GM23338 (cell line): ENCODE data around the gene SLC47A1. TPM values are rescaled to one million over a fixed set of nuclear protein-coding genes. Genes with fewer than 3 reads are reported as not detected.

Experiments
- ATAC-seq: fragments of 200-7000 bp; cut with Tn5 transposase; 3 replicates; pipeline ENCODE4 v1.9.1; 2020
- DNase-seq: peaks from one replicate; pipeline ENCODE4 v3.0.0-alpha.2; 2015; ENCODE audit warnings: low spot score
- H2AFZ ChIP-seq: fragments of 200-600 bp; sonication (generic); 2 replicates; pipeline ENCODE4 v1.8.0; 2016; ENCODE audit warnings: antibody characterized with exemption, mild to moderate bottlenecking, moderate library complexity
- H3F3A ChIP-seq: fragments of 200-600 bp; sonication (generic); replicated peaks from 2 replicates; pipeline ENCODE4 v1.8.0; 2017; ENCODE audit warnings: antibody characterized with exemption, mixed run types, low read depth
- H3K27ac ChIP-seq: fragments of 200-600 bp; sonication (generic); 2 replicates; pipeline ENCODE4 v1.6.1; 2016; ENCODE audit warnings: low read depth
- H3K27me3 ChIP-seq: fragments of 200-600 bp; sonication (generic); 2 replicates; pipeline ENCODE4 v1.8.0; 2016; ENCODE audit warnings: mild to moderate bottlenecking, mixed run types, moderate library complexity; ENCODE audit not compliant: insufficient read depth
- H3K36me3 ChIP-seq: fragments of 200-600 bp; sonication (generic); 2 replicates; pipeline ENCODE4 v1.8.0; 2016; ENCODE audit warnings: mild to moderate bottlenecking; ENCODE audit not compliant: insufficient read depth
- H3K4me1 ChIP-seq: fragments of 200-600 bp; sonication (generic); 2 replicates; pipeline ENCODE4 v1.8.0; 2016; ENCODE audit warnings: mild to moderate bottlenecking, moderate library complexity; ENCODE audit not compliant: insufficient read depth
- H3K4me2 ChIP-seq: fragments of 200-600 bp; sonication (generic); 2 replicates; pipeline ENCODE4 v1.7.1; 2017; ENCODE audit warnings: mixed run types
- H3K4me3 ChIP-seq: fragments of 200-600 bp; sonication (generic); 2 replicates; pipeline ENCODE4 v1.6.1; 2016; ENCODE audit warnings: mixed run types
- H3K79me2 ChIP-seq: fragments of 200-600 bp; sonication (generic); replicated peaks from 2 replicates; pipeline ENCODE4 v1.8.0; 2017; ENCODE audit warnings: mild to moderate bottlenecking; ENCODE audit not compliant: insufficient read depth
- H3K9me2 ChIP-seq: fragments of 200-600 bp; sonication (generic); 2 replicates; pipeline ENCODE4 v1.8.0; 2017; ENCODE audit not compliant: insufficient read depth
- H4K20me1 ChIP-seq: fragments of 200-600 bp; sonication (generic); replicated peaks from 2 replicates; pipeline ENCODE4 v1.8.0; 2017; ENCODE audit warnings: mild to moderate bottlenecking; ENCODE audit not compliant: insufficient read depth
- H3K27ac Mint-ChIP-seq: 2 replicates; pipeline ENCODE4 v1.8.0; 2020; ENCODE audit warnings: inconsistent platforms, mild to moderate bottlenecking, moderate library complexity, mixed read lengths
- H3K27me3 Mint-ChIP-seq: 3 replicates; pipeline ENCODE4 v1.8.0; 2022; ENCODE audit warnings: low read depth, mild to moderate bottlenecking, moderate library complexity, mixed read lengths, inconsistent platforms; ENCODE audit not compliant: insufficient read depth, poor library complexity
- H3K36me3 Mint-ChIP-seq: 3 replicates; pipeline ENCODE4 v1.8.0; 2021; ENCODE audit warnings: low read depth, mild to moderate bottlenecking, inconsistent platforms, moderate library complexity, mixed read lengths
- H3K4me1 Mint-ChIP-seq: 3 replicates; pipeline ENCODE4 v1.8.0; 2020; ENCODE audit warnings: mild to moderate bottlenecking, inconsistent platforms, mixed read lengths
- H3K4me3 Mint-ChIP-seq: 3 replicates; pipeline ENCODE4 v1.8.0; 2021; ENCODE audit warnings: moderate library complexity, mild to moderate bottlenecking, inconsistent platforms, mixed read lengths
- H3K9me3 Mint-ChIP-seq: 3 replicates; pipeline ENCODE4 v1.8.0; 2020; ENCODE audit warnings: moderate library complexity, mild to moderate bottlenecking, inconsistent platforms, mixed read lengths
- CREB1 ChIP-seq: fragments of 250-450 bp; sonication (Bioruptor Pico); IDR thresholded peaks from 2 replicates; pipeline ENCODE4 v1.5.0; 2020; ENCODE audit warnings: low read depth, mild to moderate bottlenecking, moderate library complexity
- EZH2 ChIP-seq: fragments of 200-600 bp; sonication (generic); IDR thresholded peaks from one replicate; pipeline ENCODE4 v1.8.0; 2017; ENCODE audit warnings: antibody characterized with exemption, mild to moderate bottlenecking, low read depth; ENCODE audit not compliant: unreplicated experiment
- EZH2phosphoT487 ChIP-seq: fragments of 200-600 bp; sonication (generic); IDR thresholded peaks from one replicate; pipeline ENCODE4 v1.8.1; 2018; ENCODE audit warnings: antibody characterized with exemption; ENCODE audit not compliant: unreplicated experiment
- JUNB ChIP-seq: IDR thresholded peaks from one replicate; pipeline ENCODE4 v1.6.1; 2016; ENCODE audit warnings: antibody characterized with exemption; ENCODE audit not compliant: unreplicated experiment
- STAT1 ChIP-seq: IDR thresholded peaks from one replicate; pipeline ENCODE4 v1.6.1; 2016; ENCODE audit warnings: antibody characterized with exemption; ENCODE audit not compliant: unreplicated experiment
- ZNF114 ChIP-seq: fragments of 250-450 bp; sonication (Bioruptor Pico); IDR thresholded peaks from 2 replicates; pipeline ENCODE4 v1.5.0; 2020; ENCODE audit warnings: mild to moderate bottlenecking, moderate library complexity
- ZNF331 ChIP-seq: fragments of 250-450 bp; sonication (Bioruptor Pico); IDR thresholded peaks from 2 replicates; pipeline ENCODE4 v1.5.0; 2020; ENCODE audit warnings: low read depth, mild to moderate bottlenecking, moderate library complexity
- polyA plus RNA-seq: library from polyadenylated mRNA; unstranded; fragments of >200 nt; fragmentation: Nextera tagmentation; extraction: Ambion mirVana; gene quantifications from 2 replicates; pipeline ENCODE4 v1.2.1, GENCODE V29; 2016
- total RNA-seq: library from RNA; depleted of rRNA; stranded (reverse); fragments of >200 nt; shearing (Covaris generic); gene quantifications from 2 replicates; pipeline ENCODE4 v1.2.3, GENCODE V29; 2014
- TF ChIP-seq, protein P1 (sequence below): IDR thresholded peaks from one replicate; pipeline ENCODE4 v1.6.1; 2018; ENCODE audit warnings: antibody characterized with exemption; ENCODE audit not compliant: unreplicated experiment
- TF ChIP-seq, protein P2 (sequence below), 2 experiments: fragments of 200-600 bp in 1 of 2; sonication (generic) in 1 of 2; conservative IDR thresholded peaks; 2 replicates each; pipeline versions ENCODE4 v1.5.1 to v1.6.1; 2016 to 2017; ENCODE audit warnings: antibody characterized with exemption in 2 of 2, low read depth in 2 of 2, mild to moderate bottlenecking in 2 of 2, moderate library complexity in 1 of 2
- TF ChIP-seq, protein P3 (sequence below): fragments of 250-450 bp; sonication (Bioruptor Pico); IDR thresholded peaks from 2 replicates; pipeline ENCODE4 v1.5.0; 2020; ENCODE audit warnings: mild to moderate bottlenecking, moderate library complexity
- TF ChIP-seq, protein P4 (sequence below): IDR thresholded peaks from 2 replicates; pipeline ENCODE4 v1.6.1; 2016; ENCODE audit warnings: antibody characterized with exemption

The SLC47A1 gene
- total and polyA plus RNA-seq, 2 experiments from 2014 or later = 0.53 to 1.9 TPM

DNA sequence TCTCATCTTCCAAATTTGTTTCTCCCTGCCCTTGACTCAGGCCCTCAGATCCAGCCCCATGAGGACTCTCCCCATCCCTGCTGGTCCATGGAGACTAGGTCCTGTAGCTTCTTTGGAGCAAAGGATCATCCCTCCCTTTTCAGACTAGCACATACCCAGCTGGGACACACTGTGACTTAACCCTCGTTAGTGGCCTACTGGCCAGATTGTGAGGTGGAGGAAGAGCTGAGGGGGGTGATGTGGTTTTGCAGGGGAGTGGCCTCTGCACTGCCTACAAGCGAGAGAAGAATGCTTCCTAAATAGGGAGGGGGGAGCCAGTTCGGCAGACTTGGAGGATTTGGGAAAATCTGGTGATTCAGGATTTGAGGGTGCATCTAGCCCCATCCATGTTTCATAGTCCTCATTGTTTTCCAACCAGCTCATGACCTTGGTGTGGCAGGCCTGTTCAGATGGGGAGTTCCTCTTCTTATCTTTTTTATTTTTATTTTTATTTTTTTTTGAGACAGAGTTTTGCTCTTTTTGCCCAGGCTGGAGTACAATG is 47.8 kb upstream of the SLC47A1 start:
- H3K9me3 Mint-ChIP-seq = peaks cover 3% of the 10 kb centered on the region; the same call in 2 of the 3 replicates
- no peaks in the 10 kb centered on the region for H4K20me1 ChIP-seq
- no peaks in the 10 kb centered on the region for H3K36me3 ChIP-seq
- DNase-seq (no peak), ATAC-seq (no peak)
- no peak overlapping the region for H3K27ac Mint-ChIP-seq
- no peak overlapping the region for H3K4me3 Mint-ChIP-seq
- no peak overlapping the region for H3K4me3 ChIP-seq
- H3K4me1 ChIP-seq = peaks cover 25% of the 10 kb centered on the region
- peaks cover 34% of the 10 kb centered on the region for H3K4me1 Mint-ChIP-seq
- H3K27me3 ChIP-seq = no peaks in the 10 kb centered on the region
- peak overlapping the region; percentile 83 for H2AFZ ChIP-seq
- H3K27me3 Mint-ChIP-seq = peaks cover 6% of the 10 kb centered on the region
- H3K4me2 ChIP-seq = no peak overlapping the region
- H3K9me2 ChIP-seq = peaks cover 3% of the 10 kb centered on the region; the same call in 1 of the 2 replicates
- no peaks in the 10 kb centered on the region for H3K79me2 ChIP-seq
- no peak overlapping the region for H3K27ac ChIP-seq
- peaks cover 13% of the 10 kb centered on the region; the same call in 1 of the 2 replicates for H3F3A ChIP-seq
- H3K36me3 Mint-ChIP-seq = peaks cover 2% of the 10 kb centered on the region; the same call in 2 of the 3 replicates
- no peak for TF ChIP-seq ZNF114 (CRISPR knock-in tag)
- TF ChIP-seq, protein P1, sequence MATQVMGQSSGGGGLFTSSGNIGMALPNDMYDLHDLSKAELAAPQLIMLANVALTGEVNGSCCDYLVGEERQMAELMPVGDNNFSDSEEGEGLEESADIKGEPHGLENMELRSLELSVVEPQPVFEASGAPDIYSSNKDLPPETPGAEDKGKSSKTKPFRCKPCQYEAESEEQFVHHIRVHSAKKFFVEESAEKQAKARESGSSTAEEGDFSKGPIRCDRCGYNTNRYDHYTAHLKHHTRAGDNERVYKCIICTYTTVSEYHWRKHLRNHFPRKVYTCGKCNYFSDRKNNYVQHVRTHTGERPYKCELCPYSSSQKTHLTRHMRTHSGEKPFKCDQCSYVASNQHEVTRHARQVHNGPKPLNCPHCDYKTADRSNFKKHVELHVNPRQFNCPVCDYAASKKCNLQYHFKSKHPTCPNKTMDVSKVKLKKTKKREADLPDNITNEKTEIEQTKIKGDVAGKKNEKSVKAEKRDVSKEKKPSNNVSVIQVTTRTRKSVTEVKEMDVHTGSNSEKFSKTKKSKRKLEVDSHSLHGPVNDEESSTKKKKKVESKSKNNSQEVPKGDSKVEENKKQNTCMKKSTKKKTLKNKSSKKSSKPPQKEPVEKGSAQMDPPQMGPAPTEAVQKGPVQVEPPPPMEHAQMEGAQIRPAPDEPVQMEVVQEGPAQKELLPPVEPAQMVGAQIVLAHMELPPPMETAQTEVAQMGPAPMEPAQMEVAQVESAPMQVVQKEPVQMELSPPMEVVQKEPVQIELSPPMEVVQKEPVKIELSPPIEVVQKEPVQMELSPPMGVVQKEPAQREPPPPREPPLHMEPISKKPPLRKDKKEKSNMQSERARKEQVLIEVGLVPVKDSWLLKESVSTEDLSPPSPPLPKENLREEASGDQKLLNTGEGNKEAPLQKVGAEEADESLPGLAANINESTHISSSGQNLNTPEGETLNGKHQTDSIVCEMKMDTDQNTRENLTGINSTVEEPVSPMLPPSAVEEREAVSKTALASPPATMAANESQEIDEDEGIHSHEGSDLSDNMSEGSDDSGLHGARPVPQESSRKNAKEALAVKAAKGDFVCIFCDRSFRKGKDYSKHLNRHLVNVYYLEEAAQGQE = no peak
- no peak for TF ChIP-seq CREB1 (CRISPR knock-in tag)
- TF ChIP-seq JUNB = no peak
- TF ChIP-seq, protein P2, sequence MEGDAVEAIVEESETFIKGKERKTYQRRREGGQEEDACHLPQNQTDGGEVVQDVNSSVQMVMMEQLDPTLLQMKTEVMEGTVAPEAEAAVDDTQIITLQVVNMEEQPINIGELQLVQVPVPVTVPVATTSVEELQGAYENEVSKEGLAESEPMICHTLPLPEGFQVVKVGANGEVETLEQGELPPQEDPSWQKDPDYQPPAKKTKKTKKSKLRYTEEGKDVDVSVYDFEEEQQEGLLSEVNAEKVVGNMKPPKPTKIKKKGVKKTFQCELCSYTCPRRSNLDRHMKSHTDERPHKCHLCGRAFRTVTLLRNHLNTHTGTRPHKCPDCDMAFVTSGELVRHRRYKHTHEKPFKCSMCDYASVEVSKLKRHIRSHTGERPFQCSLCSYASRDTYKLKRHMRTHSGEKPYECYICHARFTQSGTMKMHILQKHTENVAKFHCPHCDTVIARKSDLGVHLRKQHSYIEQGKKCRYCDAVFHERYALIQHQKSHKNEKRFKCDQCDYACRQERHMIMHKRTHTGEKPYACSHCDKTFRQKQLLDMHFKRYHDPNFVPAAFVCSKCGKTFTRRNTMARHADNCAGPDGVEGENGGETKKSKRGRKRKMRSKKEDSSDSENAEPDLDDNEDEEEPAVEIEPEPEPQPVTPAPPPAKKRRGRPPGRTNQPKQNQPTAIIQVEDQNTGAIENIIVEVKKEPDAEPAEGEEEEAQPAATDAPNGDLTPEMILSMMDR (conservative IDR thresholded peaks at IDR 0.05; ENCODE audit: low read depth in 2 of 2) = no peak
- TF ChIP-seq, protein P3, sequence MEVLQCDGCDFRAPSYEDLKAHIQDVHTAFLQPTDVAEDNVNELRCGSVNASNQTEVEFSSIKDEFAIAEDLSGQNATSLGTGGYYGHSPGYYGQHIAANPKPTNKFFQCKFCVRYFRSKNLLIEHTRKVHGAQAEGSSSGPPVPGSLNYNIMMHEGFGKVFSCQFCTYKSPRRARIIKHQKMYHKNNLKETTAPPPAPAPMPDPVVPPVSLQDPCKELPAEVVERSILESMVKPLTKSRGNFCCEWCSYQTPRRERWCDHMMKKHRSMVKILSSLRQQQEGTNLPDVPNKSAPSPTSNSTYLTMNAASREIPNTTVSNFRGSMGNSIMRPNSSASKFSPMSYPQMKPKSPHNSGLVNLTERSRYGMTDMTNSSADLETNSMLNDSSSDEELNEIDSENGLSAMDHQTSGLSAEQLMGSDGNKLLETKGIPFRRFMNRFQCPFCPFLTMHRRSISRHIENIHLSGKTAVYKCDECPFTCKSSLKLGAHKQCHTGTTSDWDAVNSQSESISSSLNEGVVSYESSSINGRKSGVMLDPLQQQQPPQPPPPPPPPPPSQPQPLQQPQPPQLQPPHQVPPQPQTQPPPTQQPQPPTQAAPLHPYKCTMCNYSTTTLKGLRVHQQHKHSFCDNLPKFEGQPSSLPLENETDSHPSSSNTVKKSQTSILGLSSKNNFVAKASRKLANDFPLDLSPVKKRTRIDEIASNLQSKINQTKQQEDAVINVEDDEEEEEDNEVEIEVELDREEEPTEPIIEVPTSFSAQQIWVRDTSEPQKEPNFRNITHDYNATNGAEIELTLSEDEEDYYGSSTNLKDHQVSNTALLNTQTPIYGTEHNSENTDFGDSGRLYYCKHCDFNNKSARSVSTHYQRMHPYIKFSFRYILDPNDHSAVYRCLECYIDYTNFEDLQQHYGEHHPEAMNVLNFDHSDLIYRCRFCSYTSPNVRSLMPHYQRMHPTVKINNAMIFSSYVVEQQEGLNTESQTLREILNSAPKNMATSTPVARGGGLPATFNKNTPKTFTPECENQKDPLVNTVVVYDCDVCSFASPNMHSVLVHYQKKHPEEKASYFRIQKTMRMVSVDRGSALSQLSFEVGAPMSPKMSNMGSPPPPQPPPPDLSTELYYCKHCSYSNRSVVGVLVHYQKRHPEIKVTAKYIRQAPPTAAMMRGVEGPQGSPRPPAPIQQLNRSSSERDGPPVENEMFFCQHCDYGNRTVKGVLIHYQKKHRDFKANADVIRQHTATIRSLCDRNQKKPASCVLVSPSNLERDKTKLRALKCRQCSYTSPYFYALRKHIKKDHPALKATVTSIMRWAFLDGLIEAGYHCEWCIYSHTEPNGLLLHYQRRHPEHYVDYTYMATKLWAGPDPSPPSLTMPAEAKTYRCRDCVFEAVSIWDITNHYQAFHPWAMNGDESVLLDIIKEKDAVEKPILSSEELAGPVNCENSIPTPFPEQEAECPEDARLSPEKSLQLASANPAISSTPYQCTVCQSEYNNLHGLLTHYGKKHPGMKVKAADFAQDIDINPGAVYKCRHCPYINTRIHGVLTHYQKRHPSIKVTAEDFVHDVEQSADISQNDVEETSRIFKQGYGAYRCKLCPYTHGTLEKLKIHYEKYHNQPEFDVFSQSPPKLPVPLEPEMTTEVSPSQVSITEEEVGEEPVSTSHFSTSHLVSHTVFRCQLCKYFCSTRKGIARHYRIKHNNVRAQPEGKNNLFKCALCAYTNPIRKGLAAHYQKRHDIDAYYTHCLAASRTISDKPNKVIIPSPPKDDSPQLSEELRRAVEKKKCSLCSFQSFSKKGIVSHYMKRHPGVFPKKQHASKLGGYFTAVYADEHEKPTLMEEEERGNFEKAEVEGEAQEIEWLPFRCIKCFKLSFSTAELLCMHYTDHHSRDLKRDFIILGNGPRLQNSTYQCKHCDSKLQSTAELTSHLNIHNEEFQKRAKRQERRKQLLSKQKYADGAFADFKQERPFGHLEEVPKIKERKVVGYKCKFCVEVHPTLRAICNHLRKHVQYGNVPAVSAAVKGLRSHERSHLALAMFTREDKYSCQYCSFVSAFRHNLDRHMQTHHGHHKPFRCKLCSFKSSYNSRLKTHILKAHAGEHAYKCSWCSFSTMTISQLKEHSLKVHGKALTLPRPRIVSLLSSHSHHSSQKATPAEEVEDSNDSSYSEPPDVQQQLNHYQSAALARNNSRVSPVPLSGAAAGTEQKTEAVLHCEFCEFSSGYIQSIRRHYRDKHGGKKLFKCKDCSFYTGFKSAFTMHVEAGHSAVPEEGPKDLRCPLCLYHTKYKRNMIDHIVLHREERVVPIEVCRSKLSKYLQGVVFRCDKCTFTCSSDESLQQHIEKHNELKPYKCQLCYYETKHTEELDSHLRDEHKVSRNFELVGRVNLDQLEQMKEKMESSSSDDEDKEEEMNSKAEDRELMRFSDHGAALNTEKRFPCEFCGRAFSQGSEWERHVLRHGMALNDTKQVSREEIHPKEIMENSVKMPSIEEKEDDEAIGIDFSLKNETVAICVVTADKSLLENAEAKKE (CRISPR knock-in tag) = no peak
- no peak for TF ChIP-seq ZNF331 (CRISPR knock-in tag)
- TF ChIP-seq, protein P4, sequence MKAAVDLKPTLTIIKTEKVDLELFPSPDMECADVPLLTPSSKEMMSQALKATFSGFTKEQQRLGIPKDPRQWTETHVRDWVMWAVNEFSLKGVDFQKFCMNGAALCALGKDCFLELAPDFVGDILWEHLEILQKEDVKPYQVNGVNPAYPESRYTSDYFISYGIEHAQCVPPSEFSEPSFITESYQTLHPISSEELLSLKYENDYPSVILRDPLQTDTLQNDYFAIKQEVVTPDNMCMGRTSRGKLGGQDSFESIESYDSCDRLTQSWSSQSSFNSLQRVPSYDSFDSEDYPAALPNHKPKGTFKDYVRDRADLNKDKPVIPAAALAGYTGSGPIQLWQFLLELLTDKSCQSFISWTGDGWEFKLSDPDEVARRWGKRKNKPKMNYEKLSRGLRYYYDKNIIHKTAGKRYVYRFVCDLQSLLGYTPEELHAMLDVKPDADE = no peak
- TF ChIP-seq EZH2phosphoT487 = no peak
- no peak for TF ChIP-seq STAT1
- no peak for TF ChIP-seq EZH2
